ENCODE measurements around the gene FBXO10.

FBXO10 gene

GRCh38 chr9:37575001-37575400, 1.2 kb downstream of the FBXO10 start:
- peak overlapping the region; percentile 82 for H3K4me3 ChIP-seq (ENCODE audit: low read depth, low read length)
- TF ChIP-seq CTCF (IDR thresholded peaks at IDR 0.05; ENCODE audit: low read depth, low read length): no peak

DNA sequence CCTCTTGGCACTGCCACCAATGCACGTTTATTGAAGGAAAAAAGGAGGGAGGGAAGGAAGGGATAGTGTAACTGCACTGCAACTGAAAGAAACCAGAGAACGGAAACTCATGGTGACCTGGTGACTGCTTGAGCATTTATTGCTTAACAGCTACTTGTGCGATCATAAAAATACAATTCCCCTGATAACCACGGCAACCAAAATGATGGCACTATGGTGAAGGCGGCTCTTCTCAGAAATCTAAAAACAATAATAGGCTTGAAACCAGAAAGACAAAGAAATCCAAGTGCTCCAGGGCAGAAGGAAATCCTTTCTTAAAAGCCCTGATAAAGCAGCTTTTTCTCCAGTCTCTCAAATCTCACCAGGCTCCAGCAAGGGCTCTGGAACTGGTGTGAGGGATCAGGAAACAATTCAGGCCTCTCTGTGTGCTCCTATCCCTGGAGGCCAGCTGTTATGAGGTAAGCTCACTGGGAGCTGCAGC, 1.9 kb downstream of the FBXO10 start:
- H3K4me3 ChIP-seq (ENCODE audit: low read depth, low read length): no peak overlapping the region

DNA sequence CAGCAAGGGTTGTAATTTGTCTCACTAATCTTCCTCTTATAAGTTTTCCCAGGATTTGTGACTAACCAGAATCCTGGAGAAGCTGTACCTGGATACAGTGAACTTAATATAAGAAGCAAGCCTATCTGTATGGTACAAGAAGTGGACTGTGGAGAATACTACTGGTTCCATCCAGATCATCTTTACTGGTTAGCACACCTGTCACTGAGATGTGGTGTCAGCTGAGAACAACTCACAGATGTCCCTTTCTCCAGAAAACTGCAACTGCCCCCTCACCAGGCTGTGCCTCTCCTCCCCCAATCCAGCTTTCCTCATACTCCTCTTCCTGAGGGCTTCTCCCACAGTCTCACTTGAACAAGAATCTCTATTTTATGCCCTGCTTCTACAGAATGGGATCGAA, 4.9 kb downstream of the FBXO10 start:
- H3K4me3 ChIP-seq (ENCODE audit: low read depth, low read length): no peak overlapping the region
- no peak for TF ChIP-seq CTCF (IDR thresholded peaks at IDR 0.05; ENCODE audit: low read depth, low read length)

More for the DNA sequence above, 1.9 kb downstream of the FBXO10 start:
- no peak for TF ChIP-seq CTCF (IDR thresholded peaks at IDR 0.05; ENCODE audit: low read depth, low read length)

DNA sequence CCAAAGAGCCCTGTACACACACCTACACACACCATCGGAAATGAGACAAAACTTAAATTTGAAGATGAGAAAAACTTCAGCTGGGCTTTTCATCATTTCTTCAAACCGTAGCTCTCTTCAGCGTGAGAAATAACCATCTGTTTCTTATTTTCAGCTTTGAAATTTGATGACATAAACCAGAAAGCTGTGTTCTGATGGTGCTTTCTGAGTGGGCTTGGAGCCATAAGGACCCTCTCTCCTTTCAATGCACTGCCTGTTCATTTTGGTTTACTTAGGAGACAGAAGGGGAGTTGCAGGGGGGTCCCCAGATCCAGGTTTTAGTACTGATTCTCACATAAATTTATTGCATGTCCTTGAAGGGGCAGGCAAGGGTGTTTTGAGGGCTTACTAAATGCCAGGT, 9.5 kb downstream of the FBXO10 start:
- no peak overlapping the region for H3K4me3 ChIP-seq (ENCODE audit: low read depth, low read length)
- no peak for TF ChIP-seq CTCF (IDR thresholded peaks at IDR 0.05; ENCODE audit: low read depth, low read length)

DNA sequence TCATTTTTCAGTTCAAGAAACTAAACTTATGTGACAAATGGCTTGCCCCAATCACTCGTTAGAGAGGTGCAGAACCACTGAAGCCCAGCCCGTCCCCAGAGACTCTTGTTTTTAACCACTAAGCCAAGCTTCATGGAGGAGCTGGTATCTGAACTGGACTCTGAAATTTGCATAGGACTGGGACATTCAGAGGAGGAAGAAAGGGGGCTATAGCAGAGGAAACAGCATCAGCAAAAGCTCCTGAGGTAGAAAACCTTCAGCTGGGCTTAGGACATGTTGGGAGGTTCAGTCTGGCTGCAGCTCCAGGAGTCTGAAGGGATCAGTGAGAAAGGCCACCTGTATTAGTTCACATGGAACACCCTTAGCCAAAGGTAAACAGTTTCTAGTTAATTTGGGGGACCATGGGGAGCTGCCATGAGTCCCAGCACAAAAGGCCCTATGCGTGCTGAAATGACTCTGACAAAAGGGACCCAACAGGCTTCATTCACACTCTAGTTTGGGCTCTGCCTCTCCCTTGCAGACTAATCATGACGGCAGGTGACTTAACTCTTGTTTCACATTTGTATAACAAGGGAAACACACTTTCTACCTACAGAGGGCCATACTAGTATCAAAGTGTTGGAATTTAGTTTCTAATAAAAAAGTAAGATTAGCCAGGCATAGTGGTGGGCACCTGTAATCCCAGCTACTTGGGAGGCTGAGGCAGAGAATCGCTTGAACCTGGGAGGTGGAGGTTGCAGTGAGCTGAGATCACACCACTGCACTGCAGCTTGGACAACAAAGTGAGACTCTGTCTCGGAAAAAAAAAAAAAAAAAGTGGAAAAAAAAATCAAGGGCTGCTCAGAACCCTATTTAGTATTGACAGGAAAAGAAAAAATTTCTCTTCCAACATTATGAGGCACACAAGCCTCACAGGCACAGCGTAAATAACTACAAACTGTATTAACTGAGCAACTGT, 10.2 kb downstream of the FBXO10 start:
- no peak overlapping the region for H3K4me3 ChIP-seq (ENCODE audit: low read depth, low read length)
- no peak for TF ChIP-seq CTCF (IDR thresholded peaks at IDR 0.05; ENCODE audit: low read depth, low read length)

DNA sequence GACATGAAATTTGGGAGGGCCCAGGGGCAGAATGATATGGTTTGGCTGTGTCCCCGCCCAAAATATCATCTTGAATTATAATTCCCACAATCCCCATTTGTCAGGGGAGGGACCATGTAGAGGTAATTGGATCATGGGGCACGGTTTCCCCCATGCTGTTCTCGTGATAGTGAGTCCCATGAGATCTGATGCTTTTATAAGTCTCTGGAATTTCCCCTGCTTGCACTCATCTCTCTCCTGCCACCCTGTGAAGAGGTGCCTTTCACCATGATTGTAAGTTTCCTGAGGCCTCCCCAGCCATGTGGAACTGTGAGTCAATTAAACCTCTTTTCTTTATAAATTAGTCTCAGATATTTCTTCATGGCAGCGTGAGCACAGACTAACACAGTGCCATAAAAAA, 11.3 kb downstream of the FBXO10 start:
- TF ChIP-seq CTCF (IDR thresholded peaks at IDR 0.05; ENCODE audit: low read depth, low read length): no peak

GRCh38 chr9:37563806-37564513, 12.2 kb downstream of the FBXO10 start:
- no peak for TF ChIP-seq CTCF (IDR thresholded peaks at IDR 0.05; ENCODE audit: low read depth, low read length)
- H3K4me3 ChIP-seq (ENCODE audit: low read depth, low read length): no peak overlapping the region

More for the DNA sequence above, 11.3 kb downstream of the FBXO10 start:
- H3K4me3 ChIP-seq (ENCODE audit: low read depth, low read length): no peak overlapping the region

Data from WI38 (cell line).